NB4 (cell line): ENCODE data around the gene TMEM33.

Experiments
- CTCF ChIP-seq: IDR thresholded peaks from one replicate; pipeline ENCODE4 v1.5.1; 2012; ENCODE audit warnings: low read depth, low read length
- MAX ChIP-seq: IDR thresholded peaks from 2 replicates; pipeline ENCODE4 v1.6.1; 2011; ENCODE audit warnings: low read depth, low read length
- POLR2A ChIP-seq: IDR thresholded peaks from 2 replicates; pipeline ENCODE4 v1.6.1; 2011; ENCODE audit warnings: mild to moderate bottlenecking; ENCODE audit not compliant: insufficient read length; ENCODE audit errors: extremely low read depth

- TF ChIP-seq CTCF = no peak
- no peak for TF ChIP-seq POLR2A
- TF ChIP-seq MAX = no peak
These were observed 64.1 kb downstream of the TMEM33 start for GRCh38 chr4:41999321-41999720.
